GM12892 (cell line): Measurements from ENCODE around the gene NR2C2AP.

Experiments used
- DNase-seq: peaks from one replicate; pipeline ENCODE4 v3.0.0; 2011; ENCODE audit not compliant: insufficient read length
- FAIRE-seq: peaks from 2 replicates; lab custom pipeline; 2011; peaks lifted over from hg19 to GRCh38; lab: Jason Lieb, UNC
- POLR2A ChIP-seq: IDR thresholded peaks from 2 replicates; pipeline ENCODE4 v1.6.1; 2011; ENCODE audit warnings: low read depth, low read length, control low read depth
- POLR2AphosphoS5 ChIP-seq: IDR thresholded peaks from 2 replicates; pipeline ENCODE4 v1.6.1; 2011; ENCODE audit warnings: low read depth, low read length, control low read depth
- TAF1 ChIP-seq: IDR thresholded peaks from 2 replicates; pipeline ENCODE4 v1.6.1; 2011; ENCODE audit warnings: low read depth, mild to moderate bottlenecking, control low read depth, low read length, borderline replicate concordance

NR2C2AP gene

DNA sequence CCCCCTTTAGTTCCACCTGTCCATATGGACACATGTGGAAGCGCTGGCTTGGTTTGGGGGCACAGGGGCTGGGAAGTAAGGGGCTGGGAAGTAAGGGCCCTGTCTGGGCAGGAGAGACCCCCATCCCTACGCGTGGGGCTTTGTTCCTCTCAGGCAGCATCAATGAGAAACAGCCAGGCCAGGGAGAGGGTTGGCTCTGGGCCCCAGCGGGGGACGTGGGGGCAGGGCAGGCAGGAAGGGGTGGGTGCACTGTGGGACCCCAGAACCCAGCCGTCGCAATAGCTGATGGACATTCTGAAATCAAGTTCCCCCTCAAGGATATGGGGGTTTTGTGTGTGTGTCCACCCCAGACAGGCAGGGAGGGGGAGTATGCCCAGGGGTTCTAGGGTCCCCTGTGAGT is 9.7 kb upstream of the NR2C2AP start:
- DNase-seq (no peak), FAIRE-seq (no peak)
- TF ChIP-seq TAF1 (no peak), POLR2A (no peak), POLR2AphosphoS5 (no peak)

DNA sequence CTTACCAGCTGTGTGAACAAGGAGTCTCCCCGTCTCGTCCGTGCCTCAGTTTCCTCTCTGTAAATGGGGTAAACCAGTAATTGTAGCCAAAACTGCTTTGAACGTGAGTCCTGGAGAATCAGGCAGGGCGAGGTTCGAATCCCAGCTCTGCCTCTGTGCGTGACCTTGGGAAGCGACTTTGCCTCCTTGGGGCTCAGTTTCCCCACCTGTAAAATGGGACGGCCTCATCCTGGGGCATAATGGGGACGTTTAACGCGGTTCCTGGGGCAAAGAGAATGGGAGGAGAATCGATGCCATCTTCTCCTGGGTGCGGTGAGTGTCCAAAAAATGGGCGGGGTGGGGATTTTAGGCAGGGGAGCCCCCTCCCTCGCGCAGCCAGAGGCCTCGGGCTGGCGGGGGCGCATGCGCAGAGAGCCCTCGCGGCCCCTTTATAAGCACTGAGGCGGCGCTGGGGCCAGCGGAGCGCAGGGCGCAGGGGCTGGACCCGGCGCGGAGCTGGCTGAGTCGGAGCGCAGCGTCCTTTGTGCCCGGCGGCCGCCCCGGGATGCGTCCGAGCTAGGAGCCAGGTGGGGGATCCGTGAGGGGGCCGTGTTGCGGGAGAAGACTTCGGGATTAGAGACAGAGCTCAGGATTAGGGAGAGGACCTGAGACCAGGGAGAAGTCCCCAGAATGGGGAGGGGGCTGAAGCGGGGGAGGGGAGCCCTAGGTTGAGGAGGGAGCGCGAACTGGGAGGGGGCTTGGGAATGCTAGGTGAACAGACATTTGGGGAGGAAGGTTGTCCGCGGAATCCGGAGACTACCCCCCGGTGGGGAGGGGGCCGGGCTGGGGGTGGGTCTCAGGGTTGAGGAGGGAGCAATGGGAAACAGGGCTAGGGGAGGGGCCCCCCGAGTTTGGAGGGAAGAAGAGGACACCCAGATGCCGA is 8.5 kb upstream of the NR2C2AP start, which contains the start of gene NCAN:
TSS of gene NCAN (plus strand) at position 460 of the 922 bp plus-strand sequence. CDS start 4,996 bp downstream, outside the sequence.
- FAIRE-seq (no peak), DNase-seq (no peak)
- TF ChIP-seq TAF1 = no peak
- no peak for TF ChIP-seq POLR2AphosphoS5
- no peak for TF ChIP-seq POLR2A

DNA sequence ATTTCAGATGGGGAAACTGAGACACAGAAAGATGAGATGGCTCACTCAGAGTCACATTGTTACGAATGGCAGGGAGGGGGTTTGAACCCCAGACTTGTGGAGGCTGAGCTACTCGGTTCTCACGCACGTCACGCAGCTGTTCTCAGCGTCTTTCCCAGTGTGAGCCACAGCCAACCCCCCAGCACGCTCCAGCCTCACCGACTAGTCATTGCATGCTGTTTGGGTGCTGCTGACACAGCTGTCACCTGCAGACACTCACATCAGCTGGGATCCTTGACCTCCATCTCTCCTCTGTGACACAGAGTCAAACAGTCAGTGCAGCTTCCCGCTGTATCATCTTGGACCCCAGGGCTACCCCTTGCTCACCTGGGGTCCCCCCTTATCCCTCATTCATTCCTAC is 6.2 kb upstream of the NR2C2AP start:
- TF ChIP-seq POLR2A = no peak
- DNase-seq = no peak
- no peak for FAIRE-seq

DNA sequence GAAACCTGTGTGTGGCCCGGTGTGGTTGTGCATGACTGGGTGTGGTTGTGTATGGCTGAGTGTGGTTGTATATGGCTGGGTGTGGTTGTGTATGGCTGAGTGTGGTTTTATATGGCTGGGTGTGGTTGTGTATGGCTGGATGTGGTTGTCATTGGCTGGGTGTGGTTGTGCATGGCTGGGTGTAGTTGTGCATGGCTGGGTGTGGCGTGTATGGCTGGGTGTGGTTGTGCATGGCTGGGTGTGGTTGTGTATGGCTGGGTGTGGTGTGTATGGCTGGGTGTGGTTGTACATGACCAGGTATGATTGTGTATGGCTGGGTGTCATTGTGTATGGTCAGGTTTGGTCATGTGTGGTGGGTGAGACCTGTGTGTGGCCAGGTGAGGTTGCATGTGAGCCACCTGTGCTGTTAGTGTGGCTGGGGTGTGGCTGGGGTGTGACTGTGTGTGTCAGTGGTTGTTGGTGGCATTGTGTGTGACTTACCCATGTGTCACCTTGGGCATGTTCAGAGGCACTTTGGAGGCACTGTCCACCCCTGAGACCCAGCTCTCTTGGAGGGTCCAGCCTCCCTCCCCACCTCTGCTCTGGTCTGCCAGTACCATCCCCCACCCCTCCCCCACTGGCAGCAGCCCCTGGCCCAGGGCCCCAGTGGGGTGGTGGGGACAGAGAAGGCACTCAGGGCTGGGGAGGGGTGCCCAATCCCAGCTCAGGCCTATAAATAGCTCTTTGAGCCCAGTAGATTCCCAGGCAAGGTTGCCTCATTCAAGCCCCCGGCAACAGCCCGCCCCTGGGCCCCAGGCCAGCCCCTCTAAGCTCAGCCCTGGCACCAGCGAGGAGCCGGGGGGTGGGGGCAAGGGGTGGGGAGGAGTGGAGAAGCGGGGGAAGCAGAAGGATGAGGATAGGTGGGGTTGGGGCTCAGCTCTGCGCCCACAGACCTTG is 4.7 kb upstream of the NR2C2AP start:
- DNase-seq (no peak), FAIRE-seq (no peak)
- TF ChIP-seq POLR2AphosphoS5 (no peak), POLR2A (no peak), TAF1 (no peak)

DNA sequence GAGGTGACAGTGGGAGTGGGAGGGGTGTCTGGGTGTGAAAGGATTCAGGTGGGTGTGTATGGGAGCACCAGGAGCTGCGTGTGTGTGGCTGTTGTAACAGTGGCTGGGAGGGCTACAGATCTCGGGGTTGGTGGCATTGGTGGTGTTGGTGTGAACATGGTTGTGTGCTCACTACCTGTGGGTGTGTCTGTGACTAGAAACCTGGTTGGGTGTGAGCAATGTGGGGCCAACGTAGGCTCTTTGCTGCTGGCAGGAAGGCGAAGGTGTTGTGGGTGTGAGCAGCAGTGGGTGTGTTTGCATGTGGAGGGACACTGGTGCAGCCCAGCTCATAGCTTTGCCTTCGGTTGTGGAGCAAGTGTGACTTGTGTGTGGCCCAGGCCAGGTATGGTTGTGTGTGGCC is 3.7 kb upstream of the NR2C2AP start:
- no peak for FAIRE-seq
- no peak for DNase-seq
- TF ChIP-seq POLR2AphosphoS5 (no peak), POLR2A (no peak), TAF1 (no peak)

DNA sequence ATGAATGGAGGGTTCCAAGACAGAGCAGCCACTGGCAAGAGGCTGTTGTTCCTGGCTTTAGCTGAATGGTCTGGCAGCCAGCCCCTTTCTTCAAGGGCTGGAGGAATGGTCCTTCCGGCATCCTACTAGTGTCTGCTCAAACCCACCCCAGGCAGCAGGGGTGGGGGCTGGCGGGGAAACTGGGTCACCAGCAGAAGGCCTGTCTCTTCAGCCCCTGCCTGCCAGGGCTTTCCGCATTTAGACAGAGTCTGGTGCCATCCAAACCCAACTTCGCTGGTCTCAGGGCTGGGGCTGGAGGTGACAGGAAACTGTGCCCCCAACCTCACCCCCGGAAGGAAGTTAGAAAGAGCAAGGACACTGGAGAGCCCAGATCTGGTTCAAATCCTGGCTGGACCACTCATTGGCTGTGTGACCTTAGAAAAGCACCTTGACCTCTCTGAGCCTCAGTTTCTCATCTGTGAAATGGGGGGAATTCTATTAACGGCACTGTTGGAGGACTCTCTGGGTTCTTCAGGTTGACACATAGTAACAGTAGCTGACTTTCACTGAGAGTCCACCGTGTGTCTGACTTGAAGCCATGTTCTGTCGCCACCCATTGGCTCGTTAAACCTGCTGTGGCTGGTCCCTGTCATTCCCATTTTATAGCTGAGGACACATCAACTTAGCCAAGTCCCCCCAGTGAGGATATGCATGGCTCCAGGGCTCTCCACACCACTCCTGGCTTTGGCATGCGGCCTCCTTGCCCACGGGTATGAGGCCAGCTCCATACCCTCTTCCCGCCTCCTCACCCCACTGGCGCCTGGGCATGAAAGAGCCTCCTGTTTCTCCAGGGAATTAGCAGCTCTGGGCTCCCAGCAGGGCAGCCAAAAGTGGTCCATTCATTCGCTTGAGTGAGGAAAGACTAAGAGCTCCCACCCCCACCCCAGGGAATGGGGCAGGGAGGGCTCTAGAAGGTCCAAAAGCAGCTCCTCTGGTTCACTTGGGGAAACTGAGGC is 2.5 kb upstream of the NR2C2AP start:
- FAIRE-seq (no peak), DNase-seq (no peak)
- TF ChIP-seq POLR2AphosphoS5 (no peak), TAF1 (no peak), POLR2A (no peak)

DNA sequence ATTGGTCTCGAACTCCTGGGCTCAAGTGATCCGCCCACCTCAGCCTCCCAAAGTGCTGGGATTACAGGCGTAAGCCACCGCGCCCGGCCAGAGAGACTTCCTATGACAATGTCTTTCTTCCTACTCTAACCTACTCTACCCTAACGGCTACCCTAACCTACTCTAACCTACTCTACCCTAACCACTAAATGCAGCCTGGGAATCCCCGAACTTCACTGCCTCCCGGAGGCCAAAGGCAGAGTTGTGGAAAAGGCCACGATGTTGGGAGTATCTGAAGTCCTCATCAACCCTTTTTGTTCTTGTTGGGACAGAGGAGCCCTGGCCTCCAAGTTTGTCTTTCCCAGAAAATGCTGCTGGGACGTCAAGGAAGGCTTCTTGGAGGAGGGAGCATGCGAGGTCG is 967 bp upstream of the NR2C2AP start:
- TF ChIP-seq TAF1 (no peak), POLR2AphosphoS5 (no peak), POLR2A (no peak)
- DNase-seq (no peak), FAIRE-seq (no peak)

DNA sequence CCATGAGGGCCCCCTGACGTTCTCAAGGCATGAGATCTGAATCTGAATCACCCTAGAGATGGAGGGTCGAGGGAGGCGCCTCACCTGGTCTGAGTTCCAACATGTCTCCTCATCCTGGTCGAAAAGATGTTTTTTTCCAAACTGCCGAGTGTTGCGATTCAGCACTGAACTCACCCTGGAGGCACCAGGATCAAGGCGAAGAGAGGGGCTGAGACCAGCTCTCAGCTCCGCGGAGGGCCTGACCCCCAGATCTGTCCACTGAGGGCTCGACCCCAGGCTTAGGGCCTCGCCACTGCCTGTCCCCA is 555 bp downstream of the NR2C2AP start:
- FAIRE-seq = peak; percentile 66
- DNase-seq = no peak
- no peak; the same call in 1 of the 2 replicates for TF ChIP-seq POLR2AphosphoS5
- 0 out of 2 replicates have a peak, but pooled peaks have one; percentile 12 for TF ChIP-seq POLR2A
- no peak for TF ChIP-seq TAF1

DNA sequence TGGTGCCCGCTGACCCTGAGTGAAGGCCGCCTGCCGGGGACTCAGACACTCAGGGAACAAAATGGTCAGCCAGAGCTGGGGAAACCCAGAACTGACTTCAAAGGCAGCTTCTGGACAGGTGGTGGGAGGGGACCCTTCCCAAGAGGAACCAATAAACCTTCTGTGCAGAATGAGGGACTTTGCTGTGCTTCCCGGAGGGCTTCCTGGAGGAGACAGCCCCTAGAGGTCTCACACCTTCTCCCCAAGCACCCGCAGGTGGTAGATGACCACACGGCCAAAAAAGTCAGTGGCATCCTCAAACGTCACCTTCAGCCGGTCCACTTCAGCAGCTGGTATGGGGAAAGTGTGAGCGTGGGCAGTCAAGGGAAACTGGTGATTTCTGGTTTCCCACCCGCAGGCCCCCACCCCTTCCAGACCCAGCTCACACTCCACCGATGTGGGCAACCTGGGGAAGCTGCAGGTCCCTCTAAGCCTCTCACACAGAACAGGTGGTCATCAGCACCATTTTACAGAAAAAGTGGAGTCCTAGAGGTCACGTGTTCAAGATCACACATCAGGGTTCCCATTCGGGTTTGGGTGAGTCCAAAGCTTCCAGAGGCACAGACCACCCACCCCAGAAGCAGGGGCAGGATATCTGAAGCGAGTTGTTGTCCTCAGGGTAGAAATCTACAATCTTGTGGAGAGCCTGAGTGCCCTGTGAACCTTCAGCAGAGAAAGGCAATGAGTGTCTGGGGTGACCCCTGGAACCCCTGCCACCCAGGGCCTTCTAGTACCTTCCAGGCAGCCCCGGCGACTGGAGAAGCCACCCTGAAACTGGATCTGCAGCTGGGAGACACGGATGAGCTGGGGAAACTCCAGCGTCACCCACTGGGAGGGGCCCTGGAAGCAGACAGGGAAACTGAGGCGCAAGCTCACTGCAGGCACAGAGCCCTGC is 1.2 kb downstream of the NR2C2AP start:
- TF ChIP-seq TAF1 (no peak), POLR2AphosphoS5 (no peak), POLR2A (no peak)
- no peak for FAIRE-seq
- DNase-seq = no peak
